Fibroblast of pulmonary artery (primary cell): Measurements from ENCODE around the gene UBE2G1.

Experiments used
- DNase-seq: peaks from one replicate; pipeline ENCODE4 v3.0.0-alpha.2; 2010; ENCODE audit warnings: low read depth
- H3K4me3 ChIP-seq: replicated peaks from 2 replicates; pipeline ENCODE4 v1.5.1; 2011; ENCODE audit warnings: low read depth, mild to moderate bottlenecking, control low read depth, low read length, moderate library complexity
- TF ChIP-seq, protein P1 (sequence below): IDR thresholded peaks from 2 replicates; pipeline ENCODE4 v1.5.1; 2011; ENCODE audit warnings: mild to moderate bottlenecking, control low read depth, low read length, inconsistent platforms; ENCODE audit errors: missing control alignments

Gene UBE2G1, protein sequence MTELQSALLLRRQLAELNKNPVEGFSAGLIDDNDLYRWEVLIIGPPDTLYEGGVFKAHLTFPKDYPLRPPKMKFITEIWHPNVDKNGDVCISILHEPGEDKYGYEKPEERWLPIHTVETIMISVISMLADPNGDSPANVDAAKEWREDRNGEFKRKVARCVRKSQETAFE

DNA sequence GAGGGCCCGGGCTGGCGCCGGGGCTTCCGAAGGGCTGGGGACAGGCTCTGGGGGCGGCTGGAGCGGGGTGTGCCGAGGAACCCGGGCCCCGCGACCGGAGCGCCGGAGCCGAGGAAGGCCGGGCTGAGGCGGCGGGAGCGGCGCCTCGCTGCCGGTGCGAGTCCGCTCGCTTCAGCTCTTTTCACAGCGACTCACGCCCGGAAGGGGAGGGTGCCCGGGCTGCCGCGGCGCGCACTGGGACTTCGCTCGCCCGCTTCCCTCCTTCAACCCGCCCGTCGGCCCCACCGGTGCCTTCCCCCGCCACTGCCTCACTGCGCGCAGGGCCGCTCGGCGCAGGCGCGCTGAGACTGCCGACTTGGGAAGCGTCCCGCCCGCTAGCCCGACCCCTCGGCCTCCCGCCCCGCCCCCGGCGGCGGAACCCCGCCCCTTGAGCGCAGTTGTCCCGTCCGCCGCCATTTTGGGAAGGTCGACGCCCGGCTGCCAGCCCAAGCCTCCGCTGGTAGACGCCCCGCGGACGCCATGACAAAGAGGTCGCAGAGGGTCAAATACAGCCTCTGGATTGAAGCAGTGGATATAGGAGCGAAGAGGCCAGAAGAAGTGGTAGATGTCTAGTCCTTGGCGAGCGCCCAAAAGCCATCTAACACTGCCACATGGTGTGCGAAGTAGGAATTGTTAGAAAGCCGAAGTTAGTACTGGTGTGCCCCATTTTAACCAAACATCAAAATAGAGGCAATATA lies at the start of gene UBE2G1:
Gene UBE2G1 (minus strand): TSS at position 349 of the 737 bp plus-strand sequence. CDS start 359 bp downstream, outside the sequence.
- peak within 1 kb of the TSS; percentile 71 for H3K4me3 ChIP-seq
- peak; percentile 97 for DNase-seq
- TF ChIP-seq, protein P1, sequence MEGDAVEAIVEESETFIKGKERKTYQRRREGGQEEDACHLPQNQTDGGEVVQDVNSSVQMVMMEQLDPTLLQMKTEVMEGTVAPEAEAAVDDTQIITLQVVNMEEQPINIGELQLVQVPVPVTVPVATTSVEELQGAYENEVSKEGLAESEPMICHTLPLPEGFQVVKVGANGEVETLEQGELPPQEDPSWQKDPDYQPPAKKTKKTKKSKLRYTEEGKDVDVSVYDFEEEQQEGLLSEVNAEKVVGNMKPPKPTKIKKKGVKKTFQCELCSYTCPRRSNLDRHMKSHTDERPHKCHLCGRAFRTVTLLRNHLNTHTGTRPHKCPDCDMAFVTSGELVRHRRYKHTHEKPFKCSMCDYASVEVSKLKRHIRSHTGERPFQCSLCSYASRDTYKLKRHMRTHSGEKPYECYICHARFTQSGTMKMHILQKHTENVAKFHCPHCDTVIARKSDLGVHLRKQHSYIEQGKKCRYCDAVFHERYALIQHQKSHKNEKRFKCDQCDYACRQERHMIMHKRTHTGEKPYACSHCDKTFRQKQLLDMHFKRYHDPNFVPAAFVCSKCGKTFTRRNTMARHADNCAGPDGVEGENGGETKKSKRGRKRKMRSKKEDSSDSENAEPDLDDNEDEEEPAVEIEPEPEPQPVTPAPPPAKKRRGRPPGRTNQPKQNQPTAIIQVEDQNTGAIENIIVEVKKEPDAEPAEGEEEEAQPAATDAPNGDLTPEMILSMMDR = peak; percentile 23

DNA sequence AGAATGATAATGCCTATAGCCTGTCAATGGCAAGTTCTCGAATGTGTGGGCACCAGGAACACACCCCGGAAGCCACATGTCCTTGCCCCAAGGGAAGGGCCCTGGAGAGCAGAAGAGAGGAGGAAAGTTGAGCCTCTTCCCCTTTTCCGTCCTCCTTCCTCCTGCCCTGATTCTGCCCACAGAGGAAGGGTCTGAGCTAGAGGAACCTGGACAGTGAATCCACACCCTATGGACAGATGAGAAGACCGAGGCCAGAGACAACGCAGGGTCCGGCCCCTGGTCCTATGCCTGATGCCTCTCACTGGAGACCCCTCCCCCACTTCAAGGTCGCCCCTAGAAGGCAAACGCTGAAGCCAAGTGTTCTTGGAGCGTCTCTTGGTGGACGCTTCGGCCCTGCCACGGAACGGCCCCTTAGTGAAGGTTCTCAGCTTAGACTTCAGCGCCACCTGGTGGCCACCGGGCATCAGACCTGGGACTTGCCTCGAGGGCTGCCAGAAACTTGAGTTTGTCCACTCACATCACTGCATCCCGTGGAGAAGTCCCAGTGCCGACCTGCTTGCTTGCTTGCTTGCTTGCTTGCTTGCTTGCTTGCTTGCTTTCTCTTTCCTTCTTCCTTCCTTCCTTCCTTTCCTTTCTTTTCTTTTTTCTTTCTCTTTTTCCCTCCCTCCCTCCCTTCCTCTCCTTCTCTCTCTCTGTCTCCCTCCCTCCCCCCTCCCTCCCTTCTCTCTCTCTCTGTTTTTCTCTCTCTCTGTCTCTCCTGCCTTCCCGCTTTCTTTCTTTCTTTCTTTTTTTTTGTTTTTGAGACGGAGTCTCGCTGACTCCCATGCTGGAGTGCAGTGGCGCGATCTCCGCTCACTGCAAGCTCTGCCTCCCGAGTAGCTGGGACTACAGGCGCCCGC lies 46.7 kb upstream of the UBE2G1 start:
- peak; percentile 93 for DNase-seq
- TF ChIP-seq, protein P1 = peak; percentile 88
- no peak overlapping the region for H3K4me3 ChIP-seq

DNA sequence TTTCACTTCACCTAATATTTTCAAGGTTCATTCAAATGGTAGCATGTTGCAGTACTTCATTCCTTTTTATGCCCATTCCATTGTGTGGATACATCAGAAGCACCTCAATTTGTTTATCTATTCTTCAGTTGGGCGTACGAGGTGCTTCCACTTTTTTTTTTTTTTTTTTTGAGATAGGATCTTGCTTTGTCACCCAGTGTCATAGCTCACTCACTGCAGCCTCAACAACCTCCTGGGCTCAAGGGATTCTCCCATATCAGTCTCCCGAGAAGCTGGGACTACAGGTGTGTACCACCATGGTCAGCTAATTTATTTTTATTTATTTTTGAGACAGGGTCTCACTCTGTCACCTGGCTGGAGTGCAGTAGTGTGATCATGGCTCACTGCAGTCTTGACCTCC lies 44.7 kb upstream of the UBE2G1 start:
- no peak for DNase-seq
- TF ChIP-seq, protein P1 = no peak
- H3K4me3 ChIP-seq = no peak overlapping the region

DNA sequence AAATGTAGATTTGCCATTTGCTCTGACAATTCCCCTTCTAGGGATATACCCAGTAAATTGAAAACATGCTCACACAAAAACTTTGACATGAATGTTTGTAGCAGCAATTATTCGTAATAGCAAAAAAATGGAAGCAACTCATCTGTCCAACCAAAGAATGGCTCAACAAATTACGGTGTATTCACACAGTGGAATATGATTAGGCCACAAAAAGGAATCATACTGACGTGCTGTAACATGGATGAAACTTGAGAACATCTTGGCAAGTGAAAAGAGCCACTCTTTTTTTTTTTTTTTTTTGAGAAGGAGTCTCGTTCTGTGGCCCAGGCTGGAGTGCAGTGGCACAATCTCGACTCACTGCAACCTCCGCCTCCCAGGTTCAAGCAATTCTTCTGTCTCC lies 43.2 kb upstream of the UBE2G1 start:
- no peak overlapping the region for H3K4me3 ChIP-seq
- TF ChIP-seq, protein P1 = no peak
- DNase-seq = no peak

DNA sequence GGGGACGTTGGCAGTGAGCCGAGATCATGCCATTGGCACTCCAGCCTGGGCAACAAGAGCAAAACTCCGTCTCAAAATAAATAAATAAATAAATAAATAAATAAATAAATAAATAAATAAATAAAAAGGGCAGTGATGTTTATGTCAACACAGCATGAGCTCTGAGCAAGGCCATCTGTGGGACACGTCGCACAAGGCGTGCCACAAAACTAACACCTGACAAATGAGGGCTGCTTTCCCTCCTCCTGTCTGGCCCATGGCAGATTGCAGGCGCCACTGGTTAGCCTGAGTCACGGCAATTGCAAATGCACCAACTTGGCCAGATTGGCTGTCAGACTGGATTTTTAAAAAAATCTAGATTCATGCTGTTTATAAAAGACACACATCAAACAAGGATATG lies 41.4 kb upstream of the UBE2G1 start:
- H3K4me3 ChIP-seq = no peak overlapping the region
- DNase-seq = peak; percentile 18
- TF ChIP-seq, protein P1 = no peak

DNA sequence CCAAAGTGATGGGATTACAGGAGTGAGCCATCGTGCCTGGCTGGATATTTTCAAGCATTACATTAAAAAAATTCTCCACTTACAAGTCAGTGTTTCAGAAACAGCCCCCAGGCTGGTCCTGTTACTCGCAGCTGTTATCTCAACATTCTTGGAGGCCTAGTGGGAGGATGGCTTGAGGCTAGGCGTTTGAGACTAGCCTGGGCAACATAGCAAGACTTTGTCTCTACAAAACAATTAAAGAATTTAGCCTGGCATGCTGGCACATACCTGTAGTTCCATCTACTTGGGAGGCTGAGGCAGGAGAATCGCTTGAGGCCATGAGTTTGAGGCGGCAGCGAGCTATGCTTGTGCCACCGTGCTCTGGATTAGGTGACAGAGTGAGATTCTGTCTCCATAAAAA lies 40.7 kb upstream of the UBE2G1 start:
- TF ChIP-seq, protein P1 = no peak

More for the DNA sequence above, 40.7 kb upstream of the UBE2G1 start:
- H3K4me3 ChIP-seq = no peak overlapping the region
- peak; percentile 18 for DNase-seq
